ENCODE data around the gene ABHD13.
"Not testable (repeated sequence)": the region's sequence is repeated elsewhere in the genome, so short reads cannot be mapped to it uniquely, and the experiment has no call there.

Gene ABHD13

GRCh38 chr13:108218044-108218974 lies at the start of gene ABHD13:
ABHD13 (plus strand) TSS chr13:108218392; CDS start chr13:108229219, 10,827 bp downstream.
- DNase-seq: peak; percentile 70

DNA sequence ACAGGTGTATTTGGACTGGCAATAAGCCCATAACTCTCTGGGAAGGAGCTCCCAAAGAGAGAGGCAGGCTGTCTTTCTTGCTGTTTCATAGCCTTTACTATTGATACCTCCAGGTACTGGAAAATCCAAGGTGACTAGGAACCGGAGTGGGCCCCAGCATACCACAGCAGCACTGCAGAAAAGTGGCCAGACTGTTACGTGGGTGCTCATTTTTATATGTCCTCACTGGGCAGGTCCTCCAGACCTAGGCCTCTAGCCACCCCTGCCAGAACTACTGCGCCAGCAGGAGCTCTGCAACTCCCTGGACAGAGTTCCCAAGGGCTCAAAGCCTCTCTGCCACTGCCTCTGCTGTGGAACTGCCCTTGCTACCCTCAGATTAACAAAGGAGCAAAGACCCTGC lies 49.3 kb upstream of the ABHD13 start:
- DNase-seq: no peak

DNA sequence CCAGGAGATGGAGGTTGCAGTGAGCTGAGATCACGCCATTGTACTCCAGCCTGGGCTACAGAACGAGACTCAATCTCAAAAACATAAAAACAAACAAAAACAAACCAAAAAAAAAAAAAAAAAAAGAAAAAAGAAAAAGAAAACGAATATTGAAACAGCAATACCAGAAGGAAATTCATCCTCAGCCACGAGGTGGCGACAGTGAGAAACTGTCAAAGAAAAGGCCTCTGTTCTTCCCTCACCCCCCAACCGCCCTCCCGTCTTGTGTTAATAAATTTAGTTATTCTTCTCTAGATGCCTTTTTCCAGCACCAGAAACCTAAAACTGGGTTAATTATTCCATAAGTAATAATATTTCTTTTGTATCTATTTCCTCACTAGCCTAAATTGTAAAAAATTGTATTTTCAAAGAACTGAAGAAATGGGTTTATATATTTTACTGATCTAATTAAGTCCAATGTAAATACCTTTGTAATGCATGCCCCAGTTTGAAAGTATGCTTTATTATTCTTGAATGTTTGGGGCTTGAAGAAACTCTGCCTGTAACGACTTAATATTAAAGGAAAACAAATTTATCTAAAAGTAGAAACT lies 41.4 kb upstream of the ABHD13 start:
- DNase-seq: no peak

- DNase-seq: no peak
These were observed 40.1 kb upstream of the ABHD13 start for GRCh38 chr13:108178078-108178477.

- no peak for DNase-seq
These were observed 35.5 kb upstream of the ABHD13 start for GRCh38 chr13:108182652-108183051.

- DNase-seq: no peak
These were observed 33.0 kb upstream of the ABHD13 start for GRCh38 chr13:108185223-108185622.

DNA sequence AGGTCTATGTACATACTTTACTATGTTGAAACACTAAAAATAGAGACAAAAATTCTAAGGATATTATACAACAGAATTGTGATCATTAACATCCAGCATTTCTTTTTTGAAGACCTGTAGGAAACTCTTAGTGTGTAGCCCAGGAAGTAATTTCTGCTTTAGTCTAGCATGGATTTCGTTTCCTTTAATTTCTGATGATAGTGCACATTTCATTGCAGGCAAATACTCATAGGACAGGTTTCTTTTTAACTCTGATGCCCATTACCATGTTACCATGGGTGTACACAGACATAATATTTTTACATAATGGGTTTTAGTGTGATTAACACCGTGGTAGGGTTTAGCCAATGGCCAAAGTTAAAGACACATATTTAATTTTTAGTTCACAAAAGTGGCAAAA lies 29.9 kb upstream of the ABHD13 start:
- no peak for DNase-seq

DNA sequence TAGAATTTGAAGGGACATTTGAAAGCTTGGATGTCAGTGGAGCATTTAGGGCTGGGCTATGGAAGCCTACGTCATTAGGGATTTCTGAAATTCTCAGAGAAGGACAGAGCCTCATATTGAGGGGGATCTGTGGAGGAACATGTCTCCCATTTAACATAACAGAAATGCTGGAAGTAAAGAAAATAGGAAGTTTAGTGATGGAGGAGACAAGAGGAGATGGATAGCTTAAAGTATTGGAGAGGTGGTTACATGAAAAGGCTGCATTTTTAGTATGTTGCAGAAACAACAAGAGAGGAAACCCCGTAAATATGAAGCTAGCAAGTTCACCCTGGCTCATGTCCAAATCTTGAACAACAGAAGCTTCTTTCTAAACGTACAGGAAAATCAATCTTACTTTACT lies 27.3 kb upstream of the ABHD13 start:
- no peak for DNase-seq

GRCh38 chr13:108193806-108194205 lies 24.4 kb upstream of the ABHD13 start:
- no peak for DNase-seq

DNA sequence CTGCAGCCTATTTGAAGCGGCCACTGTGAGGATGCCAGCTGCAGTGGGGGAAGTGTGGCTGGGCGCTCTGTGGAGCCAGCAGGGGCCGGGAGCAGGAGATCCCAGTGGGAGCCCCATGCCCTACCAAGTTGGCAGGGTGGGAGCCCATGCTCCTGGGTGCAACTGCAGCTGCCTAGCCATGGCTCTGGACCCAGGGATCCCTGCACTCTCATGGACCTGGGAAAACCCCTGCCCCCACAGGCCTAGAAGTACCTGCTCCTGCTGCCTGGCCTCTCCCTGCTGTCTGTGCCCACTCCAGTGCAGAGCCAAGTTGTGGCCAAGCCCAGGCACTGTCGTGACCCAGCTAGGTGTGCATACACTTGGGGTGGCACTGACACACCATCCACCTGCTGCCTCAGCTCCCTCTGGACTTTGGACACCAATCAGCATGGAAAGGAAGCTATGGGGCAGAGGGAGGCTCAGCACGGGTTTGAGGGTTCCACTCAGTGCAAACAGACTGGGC lies 23.7 kb upstream of the ABHD13 start:
- DNase-seq: no peak

DNA sequence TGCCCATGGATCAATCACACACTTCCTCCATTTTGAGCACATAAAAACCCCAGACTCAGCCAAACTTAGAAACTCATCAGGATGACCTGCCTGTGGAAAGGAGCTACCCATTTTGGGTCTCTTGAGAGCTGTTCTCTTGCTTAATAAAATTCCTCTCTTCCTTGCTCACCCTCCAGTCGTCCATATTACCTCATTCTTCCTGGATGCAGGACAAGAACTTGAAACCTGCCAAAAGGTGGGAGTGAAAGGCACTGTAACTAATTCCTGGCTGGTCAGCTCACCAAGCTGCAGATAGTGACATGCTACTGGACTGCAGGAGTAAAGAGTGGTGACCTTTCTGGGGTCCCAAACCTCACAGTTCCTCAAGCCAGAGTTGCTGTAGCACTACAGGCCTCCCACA lies 23.0 kb upstream of the ABHD13 start:
- no peak for DNase-seq

DNA sequence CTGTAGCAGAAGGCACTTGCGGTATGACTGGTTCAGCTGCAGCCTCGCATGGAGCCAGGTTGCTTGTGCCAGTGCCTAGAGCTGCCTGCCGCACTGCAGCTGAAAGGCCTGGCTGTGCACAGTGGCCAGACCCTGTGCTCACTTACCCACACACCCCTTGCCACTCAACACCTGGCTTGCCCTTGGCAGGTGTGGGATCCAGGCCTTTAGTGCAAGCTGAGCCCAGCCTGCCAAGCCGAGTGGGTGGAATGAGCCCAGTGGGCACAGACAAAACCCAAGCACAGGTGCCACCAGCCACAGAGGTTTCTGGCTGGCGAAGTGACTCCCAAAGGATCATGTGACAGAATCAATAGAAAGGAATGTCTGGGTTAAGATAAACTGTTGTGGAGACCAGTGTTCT lies 22.3 kb upstream of the ABHD13 start:
- no peak for DNase-seq

DNA sequence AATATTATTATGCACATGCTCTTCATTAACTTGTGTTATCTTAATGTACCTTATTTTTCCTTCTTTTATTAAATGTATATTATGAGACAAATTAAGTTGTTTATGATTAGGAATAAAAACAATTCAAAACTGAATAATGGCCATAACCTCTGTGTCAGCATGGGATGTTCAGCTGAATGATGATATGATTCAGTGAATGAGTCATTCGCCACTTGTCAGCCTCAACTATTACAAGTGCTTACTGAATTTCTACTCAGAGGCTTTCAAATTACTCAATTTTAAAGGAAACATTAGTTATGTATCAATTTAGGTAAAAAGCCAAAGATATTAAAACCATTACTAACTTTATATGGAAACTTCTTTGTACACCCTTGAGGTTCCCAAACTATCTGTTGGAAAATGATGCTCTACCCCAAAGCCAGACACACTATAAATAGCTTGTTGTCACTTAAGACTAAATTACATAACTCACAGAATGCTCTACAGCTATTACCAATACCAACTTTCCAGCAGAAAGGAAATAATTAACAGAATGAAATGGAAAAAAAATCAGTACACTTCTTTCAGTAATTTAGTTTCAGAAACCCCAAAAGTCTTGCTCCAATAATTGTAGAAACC lies 17.3 kb upstream of the ABHD13 start:
- DNase-seq: no peak

DNA sequence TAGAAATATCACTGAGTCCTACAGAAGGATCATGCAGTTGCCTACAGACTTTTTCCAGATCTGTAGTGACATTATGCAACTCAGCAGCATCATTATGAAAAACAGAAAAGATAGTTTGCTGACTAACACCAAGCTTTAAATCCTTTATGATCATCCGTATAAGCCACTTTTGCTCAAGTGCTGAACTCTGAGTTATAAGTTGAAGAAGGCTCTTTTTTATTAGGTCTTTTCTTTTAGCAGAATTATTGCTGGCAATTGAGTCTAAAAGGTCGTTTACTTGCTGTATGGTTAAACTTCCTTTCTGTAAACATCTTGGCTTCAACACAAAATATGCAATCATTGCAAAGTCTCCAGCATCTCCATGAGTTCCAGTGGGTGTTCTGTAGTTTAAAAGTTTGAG lies 7.6 kb upstream of the ABHD13 start:
- no peak for DNase-seq

GRCh38 chr13:108212886-108213285 lies 5.3 kb upstream of the ABHD13 start:
- no peak for DNase-seq

DNA sequence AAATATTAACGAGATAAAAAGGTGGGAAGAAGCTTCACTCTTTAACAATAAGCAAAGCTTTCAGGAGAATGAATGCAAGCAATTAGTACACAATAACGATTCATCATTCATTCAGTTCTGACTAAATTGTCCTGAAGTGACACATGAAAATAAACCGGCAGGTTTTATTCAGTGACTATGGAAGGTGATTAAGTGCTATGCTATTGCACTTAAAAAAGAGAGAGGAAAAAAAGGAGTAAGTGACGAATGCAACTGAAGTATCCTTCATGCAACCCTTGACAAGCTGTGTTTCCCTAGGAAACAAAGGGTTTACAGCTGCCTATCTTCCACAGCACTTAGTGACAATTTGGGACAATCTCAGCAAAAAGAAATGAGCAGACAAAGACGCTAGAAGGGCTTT lies 4.2 kb upstream of the ABHD13 start:
- no peak for DNase-seq

- DNase-seq: no peak
These were observed 3.5 kb upstream of the ABHD13 start for GRCh38 chr13:108214441-108215271.

DNA sequence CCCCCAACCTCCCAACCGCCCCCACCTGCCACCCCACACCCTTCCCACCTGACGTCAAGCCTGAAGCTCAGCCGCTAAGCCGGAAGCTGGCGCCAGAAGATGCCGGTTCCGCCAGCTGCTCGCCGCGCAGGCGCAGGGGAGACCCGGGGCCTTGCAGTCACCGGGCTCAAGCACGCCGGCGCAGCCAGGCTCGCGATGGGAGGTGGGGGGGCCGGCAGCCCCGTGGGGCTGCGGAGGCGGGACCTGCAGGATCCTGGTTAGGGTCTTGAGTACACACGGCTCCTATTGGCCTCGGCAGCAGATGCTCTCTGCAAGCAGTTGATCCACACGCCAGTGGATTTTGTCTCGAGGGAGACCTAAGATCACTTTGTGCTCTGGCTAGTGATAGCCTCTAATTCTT lies 2.8 kb upstream of the ABHD13 start, which contains the start of gene LIG4:
Gene LIG4, minus strand, starts transcription at position 101 of the 400 bp plus-strand sequence. CDS start 4,268 bp downstream, outside the sequence.
- DNase-seq: peak; percentile 84

DNA sequence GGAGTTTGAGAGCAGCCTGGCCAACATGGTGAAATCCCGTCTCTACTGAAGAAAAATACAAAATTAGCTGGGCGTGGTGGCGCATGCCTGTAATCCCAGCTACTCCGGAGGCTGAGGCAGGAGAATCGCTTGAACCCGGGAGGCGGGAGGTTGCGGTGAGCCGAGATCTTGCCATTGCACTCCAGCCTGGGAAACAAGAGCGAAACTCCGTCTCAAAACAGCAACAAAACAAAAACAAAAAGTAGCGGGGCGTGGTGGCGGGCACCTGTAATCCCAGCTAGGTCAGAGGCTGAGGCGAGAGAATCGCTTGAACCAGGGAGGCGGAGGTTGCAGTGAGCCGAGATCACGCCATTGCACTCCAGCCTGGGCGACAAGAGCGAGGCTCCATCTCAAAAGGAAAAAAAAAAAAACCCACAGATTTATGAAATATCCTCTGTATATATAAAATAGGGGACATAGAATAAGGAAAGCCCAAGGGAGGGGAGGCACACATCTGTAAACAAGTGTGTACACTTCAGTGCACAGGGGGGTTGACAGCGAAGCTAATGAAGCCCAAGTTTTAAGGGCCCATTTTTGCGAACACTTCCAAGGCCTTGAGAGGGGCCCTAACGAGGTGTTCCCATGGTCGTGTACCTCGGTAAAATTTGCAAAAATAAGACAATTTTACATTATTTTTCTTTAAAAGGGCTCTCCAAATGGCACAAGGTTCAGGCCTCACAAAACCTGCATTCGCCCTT lies 717 bp upstream of the ABHD13 start:
- not testable (repeated sequence) for DNase-seq

GRCh38 chr13:108220041-108220440 lies 1.8 kb downstream of the ABHD13 start:
- no peak for DNase-seq

DNA sequence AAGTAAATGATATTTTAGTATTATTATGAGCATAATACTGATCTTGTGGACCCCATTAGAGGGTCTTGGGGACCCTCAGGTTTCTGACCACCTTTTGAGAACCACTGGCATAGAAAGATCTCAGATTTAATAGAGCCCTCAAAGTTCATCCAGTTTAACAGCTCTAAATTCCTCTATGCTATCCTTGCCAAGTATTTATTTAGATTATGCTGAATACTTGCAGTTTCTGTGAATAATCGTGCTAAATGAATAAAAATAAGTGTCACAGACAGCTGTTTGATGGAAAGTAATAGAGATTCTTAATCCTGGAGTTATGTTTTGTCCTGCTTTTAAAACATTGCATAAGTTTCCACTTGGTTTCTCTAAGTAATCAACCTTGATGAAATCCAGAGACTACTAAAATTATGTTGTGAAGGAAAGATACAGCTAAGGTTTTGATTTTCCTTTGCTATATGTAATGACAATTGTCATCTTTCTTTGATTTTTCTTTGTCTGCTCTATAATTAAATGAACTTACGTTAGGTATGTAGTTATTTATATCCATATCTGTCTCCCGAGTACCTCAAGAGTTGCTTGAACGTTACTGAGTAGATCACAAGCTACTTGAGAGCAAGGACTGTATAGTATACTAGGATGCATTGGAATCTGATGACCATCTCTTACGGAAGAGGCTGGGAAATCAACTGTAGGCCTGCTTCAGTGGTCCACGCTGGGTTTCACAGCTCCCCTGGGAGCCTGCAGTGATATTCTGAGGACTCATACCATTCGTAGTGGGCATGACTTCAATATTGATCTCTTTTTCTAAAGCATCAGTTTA lies 5.7 kb downstream of the ABHD13 start:
- no peak for DNase-seq
